HepG2 (cell line): ENCODE data around the gene RFX2. TPM values are rescaled to one million over a fixed set of nuclear protein-coding genes. Genes with fewer than 3 reads are reported as not detected.

Experiments used
- DZIP1 ChIP-seq: sonication (generic); formaldehyde crosslinking; IDR thresholded peaks from 2 replicates; pipeline ENCODE4 v1.5.0; 2020; ENCODE audit warnings: mild to moderate bottlenecking, missing genetic modification reagents
- EZH2 ChIP-seq: conservative IDR thresholded peaks from 2 replicates; pipeline ENCODE4 v1.6.1; 2012; ENCODE audit warnings: mild to moderate bottlenecking, low read depth, low read length, moderate library complexity
- HNF4A ChIP-seq: sonication (generic); formaldehyde crosslinking; IDR thresholded peaks from 2 replicates; pipeline ENCODE4 v1.4.0; 2020; ENCODE audit warnings: missing genetic modification reagents
- JUN ChIP-seq: sonication (generic); formaldehyde crosslinking; IDR thresholded peaks from 2 replicates; pipeline ENCODE4 v1.4.0; 2020; ENCODE audit warnings: mild to moderate bottlenecking, missing genetic modification reagents
- MXD1 ChIP-seq: sonication (generic); formaldehyde crosslinking; IDR thresholded peaks from 2 replicates; pipeline ENCODE4 v1.4.0; 2020; ENCODE audit warnings: mild to moderate bottlenecking, missing genetic modification reagents
- NFKBIZ ChIP-seq: IDR thresholded peaks from 2 replicates; pipeline ENCODE4 v1.6.1; 2018; ENCODE audit warnings: missing genetic modification reagents, missing compliant biosample characterization
- PBX2 ChIP-seq: IDR thresholded peaks from 2 replicates; pipeline ENCODE4 v1.6.1; 2016; ENCODE audit warnings: control low read depth
- SAFB2 ChIP-seq: sonication (generic); formaldehyde crosslinking; IDR thresholded peaks from 2 replicates; pipeline ENCODE4 v1.5.1; 2020; ENCODE audit warnings: missing genetic modification reagents, low read depth, mild to moderate bottlenecking, borderline replicate concordance
- XBP1 ChIP-seq: sonication (generic); formaldehyde crosslinking; IDR thresholded peaks from 2 replicates; pipeline ENCODE4 v1.5.0; 2020; ENCODE audit warnings: missing genetic modification reagents
- ZBTB2 ChIP-seq: sonication (generic); formaldehyde crosslinking; IDR thresholded peaks from 2 replicates; pipeline ENCODE4 v1.8.0; 2022; ENCODE audit warnings: low read depth, missing genetic modification reagents
- ZNF597 ChIP-seq: sonication (generic); formaldehyde crosslinking; IDR thresholded peaks from 2 replicates; pipeline ENCODE4 v1.5.0; 2020; ENCODE audit warnings: missing genetic modification reagents
- ZNF646 ChIP-seq: sonication (generic); formaldehyde crosslinking; IDR thresholded peaks from 2 replicates; pipeline ENCODE4 v1.9.0; 2021; ENCODE audit warnings: mild to moderate bottlenecking, missing genetic modification reagents
- polyA plus RNA-seq, 8 experiments: library from polyadenylated mRNA; depleted of rRNA in 3 of 8; stranded (reverse) in 7 of 8; unstranded in 1 of 8; fragments of >200 nt; fragmentation: Illumina TruSeq in 4 of 8; extraction: Trizol in 4 of 8; gene quantifications; 2 replicates each; pipeline versions ENCODE4 v1.2.1 to v1.2.3, GENCODE V29; 2011 to 2016; ENCODE audit warnings: low read depth in 4 of 8, missing spikeins in 1 of 8, mixed read lengths in 1 of 8; ENCODE audit not compliant: insufficient read depth in 1 of 8
- total RNA-seq, 5 experiments: library from RNA; depleted of rRNA; stranded (reverse); fragments of >200 nt; fragmentation: Illumina TruSeq; extraction: Trizol; gene quantifications; 2 replicates each; pipeline ENCODE4 v1.2.3, GENCODE V29; 2016; ENCODE audit warnings: low read depth in 1 of 5

RFX2 gene
- total and polyA plus RNA-seq, 2 of the 13 experiments (the other 11 are each of a cell fraction or from before 2014, with no cell fraction given) = 2.8 to 3.3 TPM

- TF ChIP-seq ZBTB2 (CRISPR knock-in tag) (no peak), NFKBIZ (peak; percentile 74; the same call in 1 of the 2 replicates), SAFB2 (peak; percentile 28; the same call in 1 of the 2 replicates), DZIP1 (CRISPR knock-in tag) (no peak), XBP1 (CRISPR knock-in tag) (no peak), ZNF597 (CRISPR knock-in tag) (no peak), ZNF646 (CRISPR knock-in tag) (peak; percentile 31; the same call in 1 of the 2 replicates), HNF4A (CRISPR knock-in tag) (peak; percentile 70), EZH2 (no peak), PBX2 (CRISPR knock-in tag) (peak; percentile 77), MXD1 (CRISPR knock-in tag) (0 out of 2 replicates have a peak, but pooled peaks have one; percentile 66), JUN (CRISPR knock-in tag) (no peak)
These were observed 148.0 kb downstream of the RFX2 start (continued) for GRCh38 chr19:5961969-5962945.
